PFSK-1 (cell line): Measurements from ENCODE around the gene ZDHHC1.

Experiments
- FOXP2 ChIP-seq: optimal IDR thresholded peaks from 2 replicates; pipeline ENCODE3; 2011; ENCODE audit warnings: borderline replicate concordance, control low read depth, inconsistent platforms; ENCODE audit not compliant: insufficient read depth; ENCODE audit errors: extremely low read length, extremely low read depth
- POLR2AphosphoS5 ChIP-seq: IDR thresholded peaks from 2 replicates; pipeline ENCODE4 v1.6.1; 2012; ENCODE audit warnings: low read depth, mild to moderate bottlenecking, control low read depth, low read length, moderate library complexity
- SIN3A ChIP-seq: IDR thresholded peaks from 2 replicates; pipeline ENCODE4 v1.6.1; 2012; ENCODE audit warnings: mild to moderate bottlenecking, low read length, moderate library complexity, borderline replicate concordance; ENCODE audit not compliant: insufficient read depth
- TAF1 ChIP-seq: IDR thresholded peaks from 2 replicates; pipeline ENCODE4 v1.6.1; 2012; ENCODE audit warnings: low read length, control low read depth, borderline replicate concordance; ENCODE audit not compliant: insufficient read depth

DNA sequence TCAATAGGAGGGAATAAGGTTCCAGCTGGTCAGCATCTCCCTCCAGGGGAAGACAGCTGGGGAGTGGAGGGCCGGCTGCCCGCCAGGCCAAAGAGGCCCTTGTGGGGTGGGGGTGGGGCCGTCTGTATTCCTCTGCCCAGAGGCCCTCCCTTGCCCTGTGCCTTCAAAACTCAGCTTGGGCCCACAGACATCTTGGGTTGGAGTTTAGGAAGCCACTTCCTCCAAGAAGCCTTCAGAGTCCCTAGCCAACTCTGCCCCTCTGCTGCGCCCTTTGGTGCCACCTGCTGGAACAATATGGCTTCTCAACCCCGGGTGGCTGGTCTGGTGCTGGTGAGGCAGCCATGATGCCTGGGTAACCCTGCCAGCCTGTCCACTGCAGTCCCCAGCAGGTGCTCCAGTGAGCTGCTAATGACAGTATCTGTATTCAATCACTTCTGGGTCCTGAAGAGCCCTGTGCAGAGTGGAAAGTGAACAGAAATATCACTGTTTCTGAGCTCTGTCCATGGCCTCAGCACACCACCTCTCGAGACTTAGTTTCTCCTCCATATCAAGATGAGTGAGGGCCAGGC, 31.3 kb upstream of the ZDHHC1 start:
- no peak for TF ChIP-seq SIN3A
- TF ChIP-seq TAF1 = no peak
- TF ChIP-seq FOXP2 = no peak
- no peak for TF ChIP-seq POLR2AphosphoS5
